ENCODE results near the gene DNTTIP2.
"Not testable (repeated sequence)": the region's sequence is repeated elsewhere in the genome, so short reads cannot be mapped to it uniquely, and the experiment has no call there.

The DNTTIP2 gene

DNA sequence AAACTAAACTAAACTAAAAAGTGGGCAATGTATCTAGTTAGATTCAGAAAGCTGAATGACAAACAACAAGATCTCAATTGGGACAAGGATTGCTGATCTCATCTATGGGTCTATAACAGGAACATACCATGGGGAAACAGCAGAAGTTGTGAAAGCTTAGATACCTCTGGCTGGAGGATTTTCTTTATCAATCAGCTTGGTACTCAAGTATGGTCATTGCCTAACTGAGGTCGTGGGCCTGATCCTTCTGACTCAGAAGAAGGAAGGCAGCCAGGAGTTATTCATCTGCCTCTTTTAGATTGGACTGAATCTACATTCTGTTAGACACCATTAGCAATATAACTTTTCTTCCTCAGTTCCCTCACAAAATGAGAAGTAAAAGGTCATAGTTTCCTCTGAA lies 39.7 kb downstream of the DNTTIP2 start:
- no peak overlapping the region for H3K4me3 Mint-ChIP-seq
- peaks cover 5 to 6% of the 10 kb centered on the region in 2 donors for H3K9me3 Mint-ChIP-seq
- H3K27me3 Mint-ChIP-seq = no peaks in the 10 kb centered on the region
- ATAC-seq (peak; percentile 22), DNase-seq (no peak)
- H3K27ac Mint-ChIP-seq = no peak overlapping the region
- peaks cover 2% of the 10 kb centered on the region for H3K4me1 Mint-ChIP-seq

DNA sequence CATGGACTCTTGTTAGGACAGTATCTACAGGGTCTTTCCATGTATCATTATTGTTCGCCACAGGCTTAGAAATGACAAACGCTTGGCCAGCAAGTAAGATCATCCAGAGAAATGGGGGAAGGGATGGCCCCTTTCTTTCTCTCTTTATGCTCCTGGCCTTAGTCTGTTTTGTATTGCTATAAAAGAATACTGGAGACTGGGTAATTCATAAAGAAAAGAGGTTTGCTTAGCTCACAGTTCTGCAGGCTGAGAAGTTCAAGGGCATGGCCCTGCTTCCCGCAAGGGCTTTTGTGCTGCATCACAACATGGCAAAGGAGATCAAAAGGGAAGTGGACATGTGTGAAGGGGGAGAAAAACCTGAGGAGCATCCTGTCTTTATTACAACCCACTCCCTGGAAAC lies 41.0 kb downstream of the DNTTIP2 start:
- H3K27me3 Mint-ChIP-seq = no peaks in the 10 kb centered on the region
- no peak for DNase-seq
- H3K4me3 Mint-ChIP-seq = no peak overlapping the region
- H3K4me1 Mint-ChIP-seq = no peaks in the 10 kb centered on the region
- no peak overlapping the region for H3K27ac Mint-ChIP-seq
- peaks cover 8 to 11% of the 10 kb centered on the region in 2 donors for H3K9me3 Mint-ChIP-seq
- ATAC-seq = no peak

DNA sequence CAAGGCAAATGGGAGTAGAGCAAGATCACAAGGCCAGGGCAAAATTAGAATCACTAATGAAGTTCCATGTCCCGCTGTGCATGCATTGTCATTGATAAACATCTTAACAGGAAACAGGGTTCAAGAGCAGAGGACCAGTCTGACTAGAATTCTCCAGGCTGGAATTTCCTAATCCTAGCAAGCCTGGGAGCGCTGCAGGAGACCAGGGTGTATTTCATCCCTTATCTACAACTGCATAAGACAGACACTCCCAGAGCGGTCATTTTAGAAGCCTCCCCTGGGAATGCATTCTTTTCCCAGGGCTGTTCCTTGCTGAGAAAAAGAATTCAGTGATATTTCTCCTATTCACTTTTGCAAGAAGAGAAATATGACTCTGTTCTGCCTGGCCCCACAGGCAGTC lies 45.7 kb downstream of the DNTTIP2 start:
- H3K27me3 Mint-ChIP-seq, DNase-seq, H3K27ac Mint-ChIP-seq, ATAC-seq, H3K4me3 Mint-ChIP-seq, H3K4me1 Mint-ChIP-seq: not testable (repeated sequence)
- H3K9me3 Mint-ChIP-seq = peaks cover 11 to 24% of the 10 kb centered on the region in 2 donors

DNA sequence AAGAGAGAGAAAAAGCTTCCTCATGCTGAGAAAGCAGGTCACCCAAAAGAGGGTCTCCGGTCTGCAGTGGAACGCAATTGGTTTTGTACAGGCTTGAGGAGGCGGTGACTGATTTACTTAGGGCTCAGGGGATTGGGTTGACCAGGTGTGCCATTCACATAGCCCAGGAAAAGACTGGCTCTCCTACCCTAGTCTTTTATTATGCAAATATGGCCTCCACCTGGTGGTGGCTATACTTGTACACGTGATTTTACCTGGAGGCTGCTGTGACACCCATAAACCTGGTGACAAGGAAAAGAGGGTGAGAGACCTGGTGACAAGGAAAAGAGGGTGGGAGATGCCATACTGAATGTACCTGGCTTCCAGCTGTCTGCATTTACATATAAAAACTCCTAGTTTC lies 49.9 kb downstream of the DNTTIP2 start:
- Mint-ChIP-seq H3K9me3 (peaks cover 2 to 18% of the 10 kb centered on the region in 2 donors), H3K27me3 (no peaks in the 10 kb centered on the region), H3K4me3 (no peak overlapping the region), H3K4me1 (no peaks in the 10 kb centered on the region), H3K27ac (no peak overlapping the region)
- DNase-seq (no peak), ATAC-seq (no peak)

GRCh38 chr1:93828367-93828755 lies 50.6 kb downstream of the DNTTIP2 start:
- H3K4me1 Mint-ChIP-seq = no peaks in the 10 kb centered on the region
- ATAC-seq = no peak
- no peak overlapping the region for H3K27ac Mint-ChIP-seq
- peaks cover 0 to 18% of the 10 kb centered on the region in 2 donors for H3K9me3 Mint-ChIP-seq
- no peak overlapping the region for H3K4me3 Mint-ChIP-seq
- DNase-seq = no peak
- H3K27me3 Mint-ChIP-seq = no peaks in the 10 kb centered on the region

- Mint-ChIP-seq H3K27me3 (no peaks in the 10 kb centered on the region), H3K4me3 (no peak overlapping the region), H3K4me1 (no peaks in the 10 kb centered on the region), H3K9me3 (peaks cover 0 to 15% of the 10 kb centered on the region in 2 donors), H3K27ac (no peak overlapping the region)
- no peak for ATAC-seq
- no peak for DNase-seq
These were observed 51.2 kb downstream of the DNTTIP2 start for GRCh38 chr1:93827633-93828366.

- no peak overlapping the region for H3K27ac Mint-ChIP-seq
- ATAC-seq = no peak
- H3K9me3 Mint-ChIP-seq = peaks cover 0 to 12% of the 10 kb centered on the region in 2 donors
- no peak for DNase-seq
- H3K27me3 Mint-ChIP-seq = no peaks in the 10 kb centered on the region
- H3K4me1 Mint-ChIP-seq = no peaks in the 10 kb centered on the region
- H3K4me3 Mint-ChIP-seq = no peak overlapping the region
These were observed 51.9 kb downstream of the DNTTIP2 start for GRCh38 chr1:93827128-93827527.

DNA sequence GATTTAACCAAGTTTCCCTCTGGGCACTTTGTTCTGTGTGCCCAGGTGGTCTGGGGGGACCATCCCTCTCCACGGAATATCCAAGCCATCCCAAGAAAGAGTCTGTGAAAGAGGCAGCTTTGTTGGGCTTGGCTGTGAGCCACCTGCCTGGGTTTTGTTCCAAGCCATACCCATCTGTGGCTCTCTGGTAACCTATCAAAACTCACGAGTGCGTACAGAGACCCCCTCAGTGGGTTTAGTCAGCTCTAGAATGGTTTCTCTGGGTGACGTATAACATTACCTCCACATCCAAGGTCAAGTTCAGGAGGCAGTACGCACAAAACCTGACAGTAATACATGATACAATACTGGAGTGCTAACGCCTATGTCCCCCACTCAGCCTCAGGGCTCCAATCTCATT lies 54.2 kb downstream of the DNTTIP2 start:
- Mint-ChIP-seq H3K27me3 (no peaks in the 10 kb centered on the region), H3K27ac (peak overlapping the region in 1 of 2 donors; percentile 72), H3K4me1 (no peaks in the 10 kb centered on the region), H3K4me3 (no peak overlapping the region), H3K9me3 (no peaks in the 10 kb centered on the region)
- DNase-seq (no peak), ATAC-seq (no peak)

DNA sequence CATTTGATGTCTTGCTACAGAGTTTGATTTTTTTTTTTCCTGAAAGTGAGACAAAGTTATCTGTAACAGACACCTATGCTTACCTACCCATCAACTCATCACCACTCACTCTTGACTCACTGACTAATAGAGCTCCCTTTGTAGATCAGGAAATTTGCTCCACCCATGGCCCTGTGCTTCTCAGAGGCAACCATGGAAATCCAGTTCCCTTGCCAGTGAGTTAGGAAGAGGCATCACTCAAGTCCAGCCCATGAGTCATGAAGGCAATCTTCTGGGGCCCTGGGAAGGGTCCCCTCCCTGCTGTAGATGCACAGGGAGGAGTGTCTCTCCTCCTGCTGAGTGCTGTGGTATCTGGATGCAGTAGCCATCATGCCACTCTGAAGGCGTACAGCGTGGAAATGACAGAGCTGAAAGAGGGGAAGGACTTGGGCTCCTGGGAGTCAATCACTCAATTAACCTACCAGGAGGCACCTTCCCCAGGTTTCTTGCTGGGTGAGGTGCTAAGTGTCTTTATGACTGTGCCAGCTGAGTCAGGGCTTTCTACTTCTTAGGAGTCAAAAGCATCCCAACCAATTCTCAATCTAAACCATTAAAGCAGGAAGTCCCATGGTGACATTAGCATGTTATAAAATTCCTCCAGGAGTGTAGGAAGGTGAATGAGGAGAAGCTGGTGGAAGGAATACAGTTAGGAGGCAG lies 56.1 kb downstream of the DNTTIP2 start:
- ATAC-seq = no peak
- H3K4me3 Mint-ChIP-seq = no peak overlapping the region
- no peak for DNase-seq
- peaks cover 9% of the 10 kb centered on the region for H3K4me1 Mint-ChIP-seq
- H3K27ac Mint-ChIP-seq = no peak overlapping the region
- H3K27me3 Mint-ChIP-seq = no peaks in the 10 kb centered on the region
- no peaks in the 10 kb centered on the region for H3K9me3 Mint-ChIP-seq

- no peak for ATAC-seq
- H3K9me3 Mint-ChIP-seq = no peaks in the 10 kb centered on the region
- H3K4me3 Mint-ChIP-seq = no peak overlapping the region
- DNase-seq = no peak
- H3K27ac Mint-ChIP-seq = no peak overlapping the region
- no peaks in the 10 kb centered on the region for H3K27me3 Mint-ChIP-seq
- H3K4me1 Mint-ChIP-seq = peaks cover 21% of the 10 kb centered on the region
These were observed 57.4 kb downstream of the DNTTIP2 start for GRCh38 chr1:93821423-93822144.

GRCh38 chr1:93820554-93821422 lies 58.2 kb downstream of the DNTTIP2 start:
- H3K27me3 Mint-ChIP-seq = no peaks in the 10 kb centered on the region
- H3K9me3 Mint-ChIP-seq = no peaks in the 10 kb centered on the region
- peaks cover 21% of the 10 kb centered on the region for H3K4me1 Mint-ChIP-seq
- H3K4me3 Mint-ChIP-seq = no peak overlapping the region
- no peak overlapping the region for H3K27ac Mint-ChIP-seq
- DNase-seq (no peak), ATAC-seq (no peak)

DNA sequence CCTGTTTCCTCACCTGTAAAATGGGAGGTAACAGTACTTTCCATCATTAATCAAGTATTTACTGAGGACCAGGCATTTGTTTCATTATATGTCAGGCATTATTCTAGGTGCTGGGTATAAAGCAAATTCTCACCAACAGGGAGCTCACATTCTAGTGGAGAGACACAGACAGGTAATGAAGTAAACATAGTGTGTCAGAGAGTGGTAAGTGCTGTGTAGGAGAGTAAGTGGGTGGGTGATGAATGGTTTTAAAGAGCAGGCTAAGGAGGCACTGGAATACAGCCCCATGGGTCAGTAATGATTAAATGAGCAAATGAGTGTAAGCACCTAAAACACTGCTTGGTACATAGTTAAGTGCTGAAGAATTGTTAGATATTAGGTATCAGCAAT lies 60.4 kb downstream of the DNTTIP2 start:
- peaks cover 21% of the 10 kb centered on the region for H3K4me1 Mint-ChIP-seq
- H3K4me3 Mint-ChIP-seq = no peak overlapping the region
- H3K27me3 Mint-ChIP-seq = no peaks in the 10 kb centered on the region
- DNase-seq (no peak), ATAC-seq (peak; percentile 48)
- no peak overlapping the region for H3K27ac Mint-ChIP-seq
- no peaks in the 10 kb centered on the region for H3K9me3 Mint-ChIP-seq

- no peak overlapping the region for H3K4me3 Mint-ChIP-seq
- H3K27me3 Mint-ChIP-seq = no peaks in the 10 kb centered on the region
- H3K4me1 Mint-ChIP-seq = peaks cover 21% of the 10 kb centered on the region
- no peak overlapping the region for H3K27ac Mint-ChIP-seq
- H3K9me3 Mint-ChIP-seq = no peaks in the 10 kb centered on the region
- ATAC-seq = peak; percentile 84
- peak; percentile 5 to 38 for DNase-seq
These were observed 61.0 kb downstream of the DNTTIP2 start for GRCh38 chr1:93817819-93818569.

DNA sequence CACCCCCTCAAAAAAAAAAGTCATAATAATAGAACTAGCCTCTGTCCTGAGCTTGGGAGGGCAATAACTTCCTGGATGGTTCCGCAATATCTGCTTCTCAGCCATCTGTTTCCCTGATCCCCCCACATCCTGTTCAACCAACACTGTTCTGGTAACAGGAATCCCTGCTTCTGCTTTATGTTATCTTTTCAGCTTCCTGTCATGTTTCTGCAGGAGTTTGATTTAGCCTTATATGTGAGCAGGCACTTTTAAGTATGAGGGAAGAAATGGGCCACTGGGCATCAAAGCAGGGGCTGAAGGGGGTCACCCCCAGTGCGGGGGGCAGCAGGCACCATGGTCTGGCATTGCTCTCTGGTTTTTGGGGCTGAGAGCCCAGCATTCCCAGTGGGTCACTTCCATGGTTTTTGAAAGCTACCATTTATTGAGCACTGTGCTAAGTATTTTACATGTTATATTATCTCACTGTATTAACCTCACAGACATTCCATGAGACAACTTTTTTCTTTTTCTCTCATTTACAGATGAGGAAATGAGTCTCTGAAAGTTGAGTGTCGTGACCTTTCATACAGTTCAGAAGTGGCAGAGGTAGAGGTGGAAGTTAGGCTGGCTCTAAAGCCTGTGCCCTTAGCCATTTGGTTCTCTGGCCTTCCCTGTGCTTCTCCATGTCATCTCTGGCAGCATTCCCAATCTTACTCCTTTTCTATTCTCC lies 61.9 kb downstream of the DNTTIP2 start:
- ATAC-seq (no peak), DNase-seq (no peak)
- H3K9me3 Mint-ChIP-seq = no peaks in the 10 kb centered on the region
- H3K4me1 Mint-ChIP-seq = peaks cover 21% of the 10 kb centered on the region
- no peak overlapping the region for H3K27ac Mint-ChIP-seq
- no peak overlapping the region for H3K4me3 Mint-ChIP-seq
- H3K27me3 Mint-ChIP-seq = no peaks in the 10 kb centered on the region

Data from stimulated activated naive CD8-positive, alpha-beta T cell treated with anti-CD3 and anti-CD28 coated beads, Interleukin-15, amount 100 ng/mL, for 72 hours (primary cell).